K562 (cell line): Measurements from ENCODE around the gene TRAK1. TPM values are rescaled to one million over a fixed set of nuclear protein-coding genes. Genes with fewer than 3 reads are reported as not detected.

Source experiments
- CCNT2 ChIP-seq: IDR thresholded peaks from 2 replicates; pipeline ENCODE4 v1.6.1; 2011; ENCODE audit warnings: borderline replicate concordance, low read depth, mild to moderate bottlenecking, moderate library complexity, mixed read lengths, low read length; ENCODE audit not compliant: insufficient read length; ENCODE audit errors: extremely low read depth
- CTCF ChIP-seq, 3 experiments: IDR thresholded peaks in 2 of 3; conservative IDR thresholded peaks in 1 of 3; 2 replicates each; pipeline ENCODE4 v1.5.1; 2011 to 2012; ENCODE audit warnings: low read length in 3 of 3, mild to moderate bottlenecking in 3 of 3, control low read depth in 2 of 3, improper control_type of control experiment in 1 of 3, inconsistent platforms in 1 of 3, low read depth in 1 of 3, mixed read lengths in 1 of 3, moderate library complexity in 1 of 3; ENCODE audit not compliant: insufficient read depth in 2 of 3
- E2F5 ChIP-seq: sonication (generic); formaldehyde crosslinking; IDR thresholded peaks from 2 replicates; pipeline ENCODE4 v1.8.0; 2022; ENCODE audit warnings: mild to moderate bottlenecking, missing genetic modification reagents
- ELK1 ChIP-seq: sonication (generic); formaldehyde crosslinking; IDR thresholded peaks from 2 replicates; pipeline ENCODE4 v1.8.1; 2022; ENCODE audit warnings: missing genetic modification reagents
- EP300 ChIP-seq: IDR thresholded peaks from 2 replicates; pipeline ENCODE4 v1.6.1; 2012; ENCODE audit warnings: low read length, improper control_type of control experiment
- GATAD2A ChIP-seq: fragments of 450-650 bp; IDR thresholded peaks from 2 replicates; pipeline ENCODE4 v1.6.1; 2017
- HDGF ChIP-seq: fragments of 450-650 bp; IDR thresholded peaks from 2 replicates; pipeline ENCODE4 v1.6.1; 2016
- HOXB6 ChIP-seq: fragments of 250-450 bp; sonication (Bioruptor Pico); IDR thresholded peaks from 2 replicates; pipeline ENCODE4 v1.5.1; 2022; ENCODE audit warnings: mild to moderate bottlenecking, borderline replicate concordance
- NBN ChIP-seq: fragments of 450-650 bp; IDR thresholded peaks from 2 replicates; pipeline ENCODE4 v1.6.1; 2016; ENCODE audit warnings: low read depth, mild to moderate bottlenecking
- NFRKB ChIP-seq: fragments of 450-650 bp; IDR thresholded peaks from 2 replicates; pipeline ENCODE4 v1.6.1; 2016; ENCODE audit warnings: low read depth
- POLR3A ChIP-seq: IDR thresholded peaks from 2 replicates; pipeline ENCODE4 v1.6.1; 2011; ENCODE audit warnings: borderline replicate concordance, mild to moderate bottlenecking, moderate library complexity; ENCODE audit not compliant: insufficient read length, insufficient read depth; ENCODE audit errors: extremely low read depth
- PREB ChIP-seq: sonication (generic); formaldehyde crosslinking; IDR thresholded peaks from 2 replicates; pipeline ENCODE4 v1.8.1; 2023; ENCODE audit warnings: mild to moderate bottlenecking, missing genetic modification reagents
- RAD21 ChIP-seq, 2 experiments: fragments of 250-450 bp in 1 of 2; fragments of 450-650 bp in 1 of 2; sonication (Bioruptor Pico) in 1 of 2; formaldehyde crosslinking in 1 of 2; IDR thresholded peaks in 1 of 2; conservative IDR thresholded peaks in 1 of 2; 2 replicates each; pipeline versions ENCODE4 v1.4.0 to v1.8.0; 2020 to 2022; ENCODE audit warnings: mild to moderate bottlenecking in 2 of 2, moderate library complexity in 1 of 2
- SAFB ChIP-seq: fragments of 200-400 bp; formaldehyde crosslinking; IDR thresholded peaks from 2 replicates; pipeline ENCODE4 v1.6.1; 2017; ENCODE audit warnings: low read depth, low read length, borderline replicate concordance
- SETDB1 ChIP-seq: IDR thresholded peaks from one replicate; pipeline ENCODE4 v1.6.1; 2012; ENCODE audit warnings: low read length, control low read depth, inconsistent platforms
- SLC30A9 ChIP-seq: fragments of 250-450 bp; sonication (Bioruptor Pico); IDR thresholded peaks from 2 replicates; pipeline ENCODE4 v1.8.0; 2022; ENCODE audit warnings: mild to moderate bottlenecking, moderate library complexity
- STAT5A ChIP-seq: IDR thresholded peaks from 2 replicates; pipeline ENCODE4 v1.6.1; 2012; ENCODE audit warnings: low read length, inconsistent platforms, borderline replicate concordance
- ZBTB7A ChIP-seq: IDR thresholded peaks from 2 replicates; pipeline ENCODE4 v1.6.1; 2011; ENCODE audit warnings: low read depth, mild to moderate bottlenecking, low read length, moderate library complexity, borderline replicate concordance; ENCODE audit not compliant: control insufficient read depth
- ZC3H11A ChIP-seq: IDR thresholded peaks from 2 replicates; pipeline ENCODE4 v1.6.1; 2012; ENCODE audit warnings: low read depth, low read length, improper control_type of control experiment
- ZNF384 ChIP-seq: IDR thresholded peaks from 2 replicates; pipeline ENCODE4 v1.6.1; 2012; ENCODE audit warnings: low read depth, low read length, improper control_type of control experiment
- ZNF639 ChIP-seq, 2 experiments: fragments of 200-800 bp in 1 of 2; sonication (Bioruptor generic) in 1 of 2; sonication (generic) in 1 of 2; formaldehyde crosslinking in 1 of 2; IDR thresholded peaks in 1 of 2; conservative IDR thresholded peaks in 1 of 2; 2 replicates each; pipeline versions ENCODE4 v1.5.0 to v1.6.1; 2016 to 2020; ENCODE audit warnings: missing compliant biosample characterization in 1 of 2, missing genetic modification characterization in 1 of 2, missing genetic modification reagents in 1 of 2
- ZZZ3 ChIP-seq: fragments of 450-650 bp; IDR thresholded peaks from 2 replicates; pipeline ENCODE4 v1.6.1; 2016; ENCODE audit warnings: antibody characterized with exemption, mild to moderate bottlenecking, moderate library complexity
- polyA plus RNA-seq, 8 experiments: library from polyadenylated mRNA; depleted of rRNA in 4 of 8; stranded (reverse) in 5 of 8; unstranded in 3 of 8; fragments of >200 nt; fragmentation: Nextera tagmentation in 2 of 8; fragmentation: Illumina TruSeq in 1 of 8; extraction: Ambion mirVana in 2 of 8; extraction: Trizol in 1 of 8; gene quantifications; 2 replicates each; pipeline versions ENCODE4 v1.2.1 to v1.2.3, GENCODE V29; 2011 to 2014; ENCODE audit warnings: inconsistent platforms in 1 of 8, missing spikeins in 1 of 8
- total RNA-seq, 7 experiments: library from RNA; depleted of rRNA in 6 of 7; stranded (reverse); fragments of >200 nt in 6 of 7; fragmentation: Illumina TruSeq in 2 of 7; extraction: Trizol in 2 of 7; gene quantifications; 2 replicates each; pipeline versions ENCODE4 v1.2.1 to v1.2.3, GENCODE V29; 2011 to 2021; ENCODE audit warnings: low replicate concordance in 1 of 7

TRAK1 gene
- total and polyA plus RNA-seq, 9 of the 15 experiments (the other 6 are each of a cell fraction or from before 2014, with no cell fraction given) = 5.3 to 28.5 (median 17.5) TPM

- TF ChIP-seq ZNF639 (CRISPR knock-in tag; conservative IDR thresholded peaks at IDR 0.05 in 1 of 2, IDR thresholded peaks at IDR 0.05 in 1 of 2) = no peak
- no peak for TF ChIP-seq POLR3A
- no peak for TF ChIP-seq ZNF384
- no peak for TF ChIP-seq STAT5A
- TF ChIP-seq SLC30A9 = no peak
- TF ChIP-seq ELK1 (CRISPR knock-in tag) = no peak
- TF ChIP-seq SAFB = no peak
- TF ChIP-seq RAD21 (CRISPR knock-in tag; conservative IDR thresholded peaks at IDR 0.05 in 1 of 2, IDR thresholded peaks at IDR 0.05 in 1 of 2) = peak; percentile 61 to 83
- no peak for TF ChIP-seq ZBTB7A
- TF ChIP-seq NBN = no peak
- TF ChIP-seq SETDB1 = no peak
- TF ChIP-seq NFRKB = no peak
- TF ChIP-seq ZZZ3 = no peak
- TF ChIP-seq CCNT2 = no peak
- TF ChIP-seq HDGF = no peak
- TF ChIP-seq CTCF (IDR thresholded peaks at IDR 0.05 in 2 of 3, conservative IDR thresholded peaks at IDR 0.05 in 1 of 3; ENCODE audit: insufficient read depth in 2 of 3, low read depth in 1 of 3, low read length in 3 of 3) = peak; percentile 82 to 93 (median 93)
- TF ChIP-seq ZC3H11A = no peak
- no peak for TF ChIP-seq GATAD2A
- 0 out of 2 replicates have a peak, but pooled peaks have one; percentile 73 for TF ChIP-seq E2F5 (CRISPR knock-in tag)
- TF ChIP-seq PREB (CRISPR knock-in tag) = no peak
- TF ChIP-seq EP300 = no peak
- TF ChIP-seq HOXB6 (CRISPR knock-in tag) = no peak
These were observed 99.7 kb downstream of the TRAK1 start (continued) for GRCh38 chr3:42190701-42191442.
